Hematopoietic multipotent progenitor cell (in vitro differentiated cells): ENCODE measurements around the gene SZT2. TPM values are rescaled to one million over a fixed set of nuclear protein-coding genes. Genes with fewer than 3 reads are reported as not detected.

Experiments
- DNase-seq, 3 donors: peaks; one replicate each; pipeline ENCODE4 v3.0.0-alpha.2; 2011 to 2015; ENCODE audit warnings: low read depth in 2 of 3, low spot score in 2 of 3
- total RNA-seq: library from RNA; depleted of rRNA; stranded (reverse); fragments of >200 nt; gene quantifications from one replicate; pipeline ENCODE4 v1.2.3, GENCODE V29; 2012

Gene SZT2
- 47.7 TPM for total RNA-seq

- DNase-seq = peak; percentile 73 to 92 (median 92)
These were observed at the start of gene SZT2, which contains the start of gene MED8 for GRCh38 chr1:43389326-43390313. Gene SZT2, plus strand, starts transcription at chr1:43389899. Its CDS starts 70 bp downstream, at chr1:43389969. Gene MED8, minus strand, starts transcription at chr1:43389800. Its CDS starts 36 bp downstream, at chr1:43389764.

- no peak for DNase-seq
These were observed 49.1 kb upstream of the SZT2 start for GRCh38 chr1:43340559-43340958.

GRCh38 chr1:43344267-43344850 is 45.3 kb upstream of the SZT2 start:
- no peak for DNase-seq

- DNase-seq = peak in 2 of 3 donors; percentile 67 to 71
These were observed 44.6 kb upstream of the SZT2 start for GRCh38 chr1:43345120-43345519.

GRCh38 chr1:43346636-43347035 is 43.1 kb upstream of the SZT2 start:
- no peak for DNase-seq

- no peak for DNase-seq
These were observed 41.3 kb upstream of the SZT2 start for GRCh38 chr1:43348343-43348808.

- peak in 2 of 3 donors; percentile 28 to 39 for DNase-seq
These were observed 40.7 kb upstream of the SZT2 start for GRCh38 chr1:43348809-43349593.

- no peak for DNase-seq
These were observed 39.9 kb upstream of the SZT2 start for GRCh38 chr1:43349594-43350306.

- no peak for DNase-seq
These were observed 38.7 kb upstream of the SZT2 start for GRCh38 chr1:43350976-43351375.

- no peak for DNase-seq
These were observed 38.0 kb upstream of the SZT2 start for GRCh38 chr1:43351421-43352350.

GRCh38 chr1:43352351-43352705 is 37.4 kb upstream of the SZT2 start:
- no peak for DNase-seq

- no peak for DNase-seq
These were observed 36.8 kb upstream of the SZT2 start for GRCh38 chr1:43352881-43353280.

- DNase-seq = no peak
These were observed 35.2 kb upstream of the SZT2 start for GRCh38 chr1:43354471-43354870.

GRCh38 chr1:43354936-43355335 is 34.8 kb upstream of the SZT2 start:
- DNase-seq = no peak

- no peak for DNase-seq
These were observed 32.4 kb upstream of the SZT2 start for GRCh38 chr1:43357251-43357650.

GRCh38 chr1:43358121-43358745 is 31.5 kb upstream of the SZT2 start:
- DNase-seq = peak in 1 of 3 donors; percentile 69

GRCh38 chr1:43358746-43359693 is 30.7 kb upstream of the SZT2 start, which contains the start of gene CDC20:
Gene CDC20, plus strand, starts transcription at chr1:43358981. Its CDS starts 235 bp downstream, at chr1:43359216.
- DNase-seq = peak; percentile 79 to 98 (median 95)
